ENCODE data around the gene PPIB. TPM values are rescaled to one million over a fixed set of nuclear protein-coding genes. Genes with fewer than 3 reads are reported as not detected.

The PPIB gene
- total RNA-seq, 1 experiment from 2014 or later, result 453 TPM

GRCh38 chr15:64122444-64122843 is 40.4 kb downstream of the PPIB start:
- Histone ChIP-seq H3K79me2 (ENCODE audit: insufficient read depth, low read length) (no peaks in the 10 kb centered on the region), H3K27ac (ENCODE audit: low read depth, low read length) (no peak overlapping the region), H4K20me1 (ENCODE audit: insufficient read depth) (no peaks in the 10 kb centered on the region), H3K4me2 (ENCODE audit: low read length) (no peak overlapping the region), H2AFZ (ENCODE audit: low read depth, low read length, poor library complexity, severe bottlenecking) (no peak overlapping the region), H3K9me3 (ENCODE audit: control insufficient read depth in 1 of 2, insufficient read depth in 1 of 2, low read depth in 1 of 2, low read length in 2 of 2) (no peaks in the 10 kb centered on the region), H3K9me2 (ENCODE audit: insufficient read depth) (no peaks in the 10 kb centered on the region), H3K4me3 (replicated peaks in 1 of 2; ENCODE audit: low read depth in 1 of 2, low read length in 2 of 2) (no peak overlapping the region), H3K27me3 (ENCODE audit: insufficient read depth, low read length) (no peaks in the 10 kb centered on the region), H3K4me1 (ENCODE audit: control insufficient read depth in 1 of 2, insufficient read depth in 2 of 2, low read length in 2 of 2) (no peaks in the 10 kb centered on the region), H3K36me3 (ENCODE audit: control insufficient read depth in 1 of 2, insufficient read depth in 2 of 2, low read length in 2 of 2) (peaks cover 22 to 46% of the 10 kb centered on the region in 2 experiments; a peak in 3 of 4 replicates), H3K9ac (ENCODE audit: low read length) (no peak overlapping the region)
- ChIA-PET POLR2A (no interaction called here), CTCF (no interaction called here), RAD21 (ENCODE audit: low non-redundant PET in 1 of 2, low total read pairs in 2 of 2, uncharacterized antibody in 2 of 2, unreplicated experiment in 2 of 2) (no interaction called here)
- TF ChIP-seq EZH2 (IDR thresholded peaks at IDR 0.05) (no peak), POLR2AphosphoS5 (IDR thresholded peaks at IDR 0.05; ENCODE audit: low read depth, low read length) (no peak), FOSL1 (IDR thresholded peaks at IDR 0.05; ENCODE audit: low read depth) (no peak), TCF7L2 (IDR thresholded peaks at IDR 0.05; ENCODE audit: borderline replicate concordance, extremely low read depth, insufficient read depth, insufficient read length) (no peak), POLR2A (IDR thresholded peaks at IDR 0.05; ENCODE audit: borderline replicate concordance, extremely low read depth, insufficient read depth, insufficient read length) (no peak), YY1 (IDR thresholded peaks at IDR 0.05; ENCODE audit: extremely low read depth, insufficient replicate concordance, low read depth, low read length) (no peak), RAD21 (IDR thresholded peaks at IDR 0.05; ENCODE audit: low read depth) (no peak), ELF1 (IDR thresholded peaks at IDR 0.05; ENCODE audit: borderline replicate concordance, low read depth) (no peak), SIN3A (IDR thresholded peaks at IDR 0.05; ENCODE audit: low read depth) (no peak), ZBTB33 (IDR thresholded peaks at IDR 0.05; ENCODE audit: extremely low read depth, insufficient replicate concordance, low read length) (no peak), MAX (IDR thresholded peaks at IDR 0.05) (no peak)
- DNase-seq (ENCODE audit: low read depth, low spot score) (no peak), ATAC-seq (no peak)
- BruUV-seq (replicated peaks), result TSS peak; percentile 9
- intact Hi-C loops (cut with micrococcal nuclease), result no loop called here
